IMR-90 (cell line): ENCODE results near the gene CCDC71. TPM values are rescaled to one million over a fixed set of nuclear protein-coding genes. Genes with fewer than 3 reads are reported as not detected.

Source experiments
- ATAC-seq: fragments of 200-7000 bp; cut with Tn5 transposase; 2 replicates; pipeline ENCODE4 v1.9.1; 2020; ENCODE audit warnings: low read depth, mild to moderate bottlenecking, moderate library complexity
- BruUV-seq: library from RNA; stranded (reverse); fragments of 400-500 nt; replicated peaks from 2 replicates; lab custom pipeline; 2021; lab: Mats Ljungman, UMichigan
- CTCF ChIA-PET: fragments of 300-600 bp; formaldehyde crosslinking; extraction: SDS; loops from one replicate; lab custom pipeline; 2021; ENCODE audit warnings: antibody characterized with exemption; lab: Yijun Ruan, JAX
- POLR2A ChIA-PET: fragments of 300-600 bp; sonication (Branson Sonifier 250); formaldehyde crosslinking; loops from one replicate; lab custom pipeline; 2022; ENCODE audit warnings: antibody characterized with exemption; ENCODE audit not compliant: unreplicated experiment; lab: Charles Lee
- DNase-seq: peaks from one replicate; pipeline ENCODE4 v3.0.0; 2013
- H2AFZ ChIP-seq: replicated peaks from 2 replicates; pipeline ENCODE3; 2013; ENCODE audit warnings: low read length, mild to moderate bottlenecking; ENCODE audit not compliant: poor library complexity
- H2AK5ac ChIP-seq: 2 replicates; pipeline ENCODE4 v1.6.1; 2013; ENCODE audit warnings: low read depth, low read length, inconsistent platforms
- H2AK9ac ChIP-seq: replicated peaks from 2 replicates; pipeline ENCODE3; 2013; ENCODE audit warnings: mild to moderate bottlenecking, low read depth, low read length, moderate library complexity; ENCODE audit not compliant: poor library complexity
- H2BK120ac ChIP-seq: 2 replicates; pipeline ENCODE4 v1.6.1; 2013; ENCODE audit warnings: low read depth, low read length, inconsistent platforms
- H2BK15ac ChIP-seq: 3 replicates; pipeline ENCODE4 v1.6.1; 2013; ENCODE audit warnings: low read depth, low read length, inconsistent platforms
- H2BK20ac ChIP-seq: 2 replicates; pipeline ENCODE4 v1.6.1; 2013; ENCODE audit warnings: low read depth, mild to moderate bottlenecking, inconsistent platforms, low read length, moderate library complexity
- H2BK5ac ChIP-seq: 2 replicates; pipeline ENCODE4 v1.6.1; 2013; ENCODE audit warnings: mild to moderate bottlenecking, low read depth, low read length, inconsistent platforms; ENCODE audit not compliant: poor library complexity, severe bottlenecking
- H3K14ac ChIP-seq: replicated peaks from 2 replicates; pipeline ENCODE4 v1.6.1; 2013; ENCODE audit warnings: low read depth, low read length, inconsistent platforms
- H3K18ac ChIP-seq: 2 replicates; pipeline ENCODE4 v1.6.1; 2013; ENCODE audit warnings: low read depth, low read length, control low read depth
- H3K23ac ChIP-seq: 2 replicates; pipeline ENCODE4 v1.6.1; 2013; ENCODE audit warnings: low read depth, low read length, inconsistent platforms
- H3K27ac ChIP-seq: 2 replicates; pipeline ENCODE4 v1.5.1; 2013; ENCODE audit warnings: mild to moderate bottlenecking, control low read depth, low read length; ENCODE audit not compliant: insufficient read depth
- H3K27me3 ChIP-seq: 2 replicates; pipeline ENCODE4 v1.6.1; 2013; ENCODE audit warnings: low read length; ENCODE audit not compliant: control insufficient read depth, insufficient read depth
- H3K36me3 ChIP-seq: 2 replicates; pipeline ENCODE4 v1.6.1; 2013; ENCODE audit warnings: low read length, mixed read lengths; ENCODE audit not compliant: control insufficient read depth, insufficient read depth
- H3K4ac ChIP-seq: 2 replicates; pipeline ENCODE4 v1.6.1; 2013; ENCODE audit warnings: low read depth, low read length, inconsistent platforms
- H3K4me1 ChIP-seq: 2 replicates; pipeline ENCODE4 v1.6.1; 2013; ENCODE audit warnings: low read length, mixed read lengths; ENCODE audit not compliant: control insufficient read depth, insufficient read depth
- H3K4me2 ChIP-seq: 2 replicates; pipeline ENCODE4 v1.6.1; 2013; ENCODE audit warnings: low read depth, mild to moderate bottlenecking, control low read depth, low read length, moderate library complexity
- H3K4me3 ChIP-seq: 2 replicates; pipeline ENCODE4 v1.5.1; 2013; ENCODE audit warnings: low read depth, mild to moderate bottlenecking, control low read depth, low read length, moderate library complexity; ENCODE audit not compliant: insufficient read depth
- H3K56ac ChIP-seq: 2 replicates; pipeline ENCODE4 v1.6.1; 2013; ENCODE audit warnings: low read length, inconsistent platforms; ENCODE audit not compliant: insufficient read depth; ENCODE audit errors: extremely low read depth
- H3K79me1 ChIP-seq, 2 experiments: 2 replicates each; pipeline ENCODE4 v1.6.1; 2013; ENCODE audit warnings: low read length in 2 of 2, inconsistent platforms in 1 of 2, low read depth in 1 of 2
- H3K9ac ChIP-seq: 2 replicates; pipeline ENCODE4 v1.6.1; 2013; ENCODE audit warnings: low read depth, low read length, control low read depth
- H3K9me1 ChIP-seq: 2 replicates; pipeline ENCODE4 v1.6.1; 2013; ENCODE audit warnings: low read length, inconsistent platforms; ENCODE audit not compliant: insufficient read depth
- H3K9me3 ChIP-seq: 2 replicates; pipeline ENCODE4 v1.6.1; 2013; ENCODE audit warnings: low read length; ENCODE audit not compliant: control insufficient read depth, insufficient read depth
- H4K20me1 ChIP-seq: 2 replicates; pipeline ENCODE4 v1.6.1; 2013; ENCODE audit warnings: low read length, inconsistent platforms; ENCODE audit not compliant: insufficient read depth
- H4K5ac ChIP-seq: 2 replicates; pipeline ENCODE4 v1.6.1; 2013; ENCODE audit warnings: mild to moderate bottlenecking, low read depth, low read length, control low read depth
- H4K8ac ChIP-seq, 2 experiments: 2 replicates each; pipeline ENCODE4 v1.6.1; 2013; ENCODE audit warnings: low read depth in 2 of 2, low read length in 2 of 2, control low read depth in 1 of 2, inconsistent platforms in 1 of 2
- H4K91ac ChIP-seq: 2 replicates; pipeline ENCODE4 v1.6.1; 2013; ENCODE audit warnings: low read depth, low read length, inconsistent platforms; ENCODE audit not compliant: insufficient read depth
- BHLHE40 ChIP-seq: fragments of 150-350 bp; IDR thresholded peaks from 2 replicates; pipeline ENCODE4 v1.6.1; 2016; ENCODE audit warnings: mild to moderate bottlenecking, low read depth, low read length
- CEBPB ChIP-seq: IDR thresholded peaks from 2 replicates; pipeline ENCODE4 v1.6.1; 2012; ENCODE audit warnings: low read depth, low read length, improper control_type of control experiment
- CHD1 ChIP-seq: IDR thresholded peaks from 2 replicates; pipeline ENCODE4 v1.6.1; 2012; ENCODE audit warnings: low read depth, low read length, improper control_type of control experiment
- CTCF ChIP-seq: conservative IDR thresholded peaks from 2 replicates; pipeline ENCODE4 v1.5.1; 2012; ENCODE audit warnings: mild to moderate bottlenecking, low read depth, low read length, improper control_type of control experiment
- FOS ChIP-seq: fragments of 150-350 bp; IDR thresholded peaks from 2 replicates; pipeline ENCODE4 v1.6.1; 2016; ENCODE audit warnings: low read depth, low read length
- MAFK ChIP-seq: IDR thresholded peaks from 2 replicates; pipeline ENCODE4 v1.6.1; 2012; ENCODE audit warnings: low read depth, low read length, improper control_type of control experiment
- MAZ ChIP-seq: IDR thresholded peaks from 2 replicates; pipeline ENCODE4 v1.6.1; 2012; ENCODE audit warnings: low read depth, mild to moderate bottlenecking, low read length, improper control_type of control experiment, moderate library complexity, borderline replicate concordance
- MXI1 ChIP-seq: IDR thresholded peaks from 2 replicates; pipeline ENCODE4 v1.6.1; 2012; ENCODE audit warnings: low read depth, mild to moderate bottlenecking, low read length, moderate library complexity, borderline replicate concordance
- NFE2L2 ChIP-seq: fragments of 150-350 bp; IDR thresholded peaks from 2 replicates; pipeline ENCODE4 v1.6.1; 2016; ENCODE audit warnings: low read depth, mild to moderate bottlenecking, low read length
- POLR2A ChIP-seq: IDR thresholded peaks from 2 replicates; pipeline ENCODE4 v1.6.1; 2012; ENCODE audit warnings: mild to moderate bottlenecking, low read depth, low read length
- RAD21 ChIP-seq: IDR thresholded peaks from 2 replicates; pipeline ENCODE4 v1.6.1; 2012; ENCODE audit warnings: low read length, improper control_type of control experiment
- RCOR1 ChIP-seq: IDR thresholded peaks from 2 replicates; pipeline ENCODE4 v1.6.1; 2012; ENCODE audit warnings: mild to moderate bottlenecking, low read length, improper control_type of control experiment; ENCODE audit not compliant: insufficient replicate concordance
- RFX5 ChIP-seq: IDR thresholded peaks from 2 replicates; pipeline ENCODE4 v1.8.0; 2012; ENCODE audit warnings: low read depth, mild to moderate bottlenecking, low read length, moderate library complexity
- SMC3 ChIP-seq: fragments of 150-350 bp; IDR thresholded peaks from 2 replicates; pipeline ENCODE4 v1.6.1; 2016; ENCODE audit warnings: low read depth, mild to moderate bottlenecking, antibody characterized with exemption, low read length, moderate library complexity
- USF2 ChIP-seq: fragments of 150-350 bp; IDR thresholded peaks from 2 replicates; pipeline ENCODE4 v1.6.1; 2017; ENCODE audit warnings: mild to moderate bottlenecking, antibody characterized with exemption, low read length, low read depth
- WGBS, 2 experiments: methylation state at CpG; one replicate each; pipeline versions ENCODE4 v1.1.5 to v1.1.7; 2013; ENCODE audit warnings: missing lambda C conversion rate in 2 of 2; ENCODE audit not compliant: insufficient read length in 1 of 2; ENCODE audit errors: extremely low coverage in 2 of 2; 5-methylcytosine and 5-hydroxymethylcytosine counted together
- dilution Hi-C: fragments of 300-500 bp; cut with HindIII; formaldehyde crosslinking; loops from one replicate; pipeline ENCODE4 v1.14.3; 2018; ENCODE audit warnings: low sequenced_read_pairs; ENCODE audit not compliant: unreplicated experiment
- in situ Hi-C: fragments of 300-500 bp; cut with MboI; formaldehyde crosslinking; loops from 3 replicates; pipeline ENCODE4 v1.14.3; 2019; ENCODE audit warnings: low sequenced_read_pairs, inconsistent platforms, mixed read lengths
- intact Hi-C: fragments of 100-400 bp; cut with micrococcal nuclease; formaldehyde crosslinking; loops from 2 replicates; pipeline ENCODE4 v1.10.0; 2022
- polyA plus RNA-seq, 3 experiments: library from polyadenylated mRNA; depleted of rRNA; stranded (reverse); fragments of >200 nt; gene quantifications; 2 replicates each; pipeline ENCODE4 v1.2.3, GENCODE V29; 2012; ENCODE audit warnings: low replicate concordance in 1 of 3
- total RNA-seq: library from RNA; depleted of rRNA; stranded (reverse); fragments of >200 nt; gene quantifications from 2 replicates; pipeline ENCODE4 v1.2.3, GENCODE V29; 2012
- TF ChIP-seq, protein P1 (sequence below): fragments of 150-350 bp; IDR thresholded peaks from 2 replicates; pipeline ENCODE4 v1.6.1; 2016; ENCODE audit warnings: low read depth, mild to moderate bottlenecking, low read length, moderate library complexity, borderline replicate concordance

CCDC71 gene
- total and polyA plus RNA-seq, 2 of the 4 experiments (the other 2 are of a cell fraction) = 29.4 to 35.9 TPM

DNA sequence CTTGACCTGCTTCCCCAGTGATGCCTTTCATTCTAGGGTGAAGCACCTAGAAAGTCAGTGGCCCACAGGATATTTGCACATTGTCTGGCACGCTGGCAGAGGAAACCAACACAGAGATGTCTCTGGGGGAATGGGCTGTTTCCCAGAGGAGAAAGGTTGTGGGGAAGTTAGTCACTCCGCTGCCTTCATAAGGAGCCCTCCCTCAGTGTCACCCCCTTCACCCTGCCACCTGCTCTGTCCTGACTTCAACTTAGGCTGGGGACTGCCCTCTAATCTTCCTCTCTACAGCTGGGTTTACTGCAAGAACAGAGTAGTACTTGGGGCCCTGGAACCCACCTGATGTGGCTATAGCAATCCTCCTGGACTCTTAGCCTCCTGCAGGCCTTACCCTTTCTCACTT is 10.9 kb upstream of the CCDC71 start:
- TF ChIP-seq MXI1 (no peak), POLR2A (no peak), BHLHE40 (no peak), MAFK (no peak), CTCF (no peak), RCOR1 (no peak), FOS (no peak), CEBPB (no peak), SMC3 (no peak), USF2 (no peak), NFE2L2 (no peak), CHD1 (no peak), MAZ (no peak), RAD21 (no peak), RFX5 (no peak)
- TF ChIP-seq, protein P1, sequence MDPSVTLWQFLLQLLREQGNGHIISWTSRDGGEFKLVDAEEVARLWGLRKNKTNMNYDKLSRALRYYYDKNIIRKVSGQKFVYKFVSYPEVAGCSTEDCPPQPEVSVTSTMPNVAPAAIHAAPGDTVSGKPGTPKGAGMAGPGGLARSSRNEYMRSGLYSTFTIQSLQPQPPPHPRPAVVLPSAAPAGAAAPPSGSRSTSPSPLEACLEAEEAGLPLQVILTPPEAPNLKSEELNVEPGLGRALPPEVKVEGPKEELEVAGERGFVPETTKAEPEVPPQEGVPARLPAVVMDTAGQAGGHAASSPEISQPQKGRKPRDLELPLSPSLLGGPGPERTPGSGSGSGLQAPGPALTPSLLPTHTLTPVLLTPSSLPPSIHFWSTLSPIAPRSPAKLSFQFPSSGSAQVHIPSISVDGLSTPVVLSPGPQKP = no peak
- in situ Hi-C loops (no loop called here), dilution Hi-C loops (no loop called here), intact Hi-C loops (no loop called here)
- Histone ChIP-seq H3K23ac (no peak overlapping the region), H4K91ac (no peak overlapping the region), H4K5ac (no peak overlapping the region), H3K4ac (no peak overlapping the region), H2BK5ac (no peak overlapping the region), H4K20me1 (no peaks in the 10 kb centered on the region), H4K8ac (no peak overlapping the region), H3K79me1 (peaks cover 7 to 28% of the 10 kb centered on the region in 2 experiments; a peak in 3 of 4 replicates), H2BK120ac (no peak overlapping the region), H3K4me2 (no peak overlapping the region), H2AK9ac (no peak overlapping the region), H3K14ac (no peak overlapping the region), H3K56ac (no peak overlapping the region), H2BK20ac (no peak overlapping the region), H2AK5ac (no peak overlapping the region), H3K9ac (no peak overlapping the region), H3K27me3 (no peaks in the 10 kb centered on the region), H3K18ac (no peak overlapping the region), H3K4me1 (peaks cover 17% of the 10 kb centered on the region), H3K36me3 (peaks cover 17% of the 10 kb centered on the region; the same call in 1 of the 2 replicates), H2BK15ac (no peak overlapping the region), H3K4me3 (no peak overlapping the region), H2AFZ (no peak overlapping the region), H3K9me3 (no peaks in the 10 kb centered on the region), H3K9me1 (peaks cover 16% of the 10 kb centered on the region; the same call in 1 of the 2 replicates), H3K27ac (no peak overlapping the region)
- POLR2A ChIA-PET = interaction anchor here (0.5 to 0.6 kb wide), 2 partner anchors 8 to 102 kb away, joined by 3 read pairs; no protein-coding TSS in a partner anchor
- no TSS peak for BruUV-seq
- DNase-seq (no peak), ATAC-seq (no peak)
- no CpG with 5 or more reads among the region's 2 CpGs for WGBS, 2 experiments
- CTCF ChIA-PET = no interaction called here
